ENCODE results near the gene POU3F3.

POU3F3 gene

GRCh38 chr2:104860451-104860790 is 6.5 kb downstream of the POU3F3 start:
- no peak overlapping the region for H3K27ac ChIP-seq (ENCODE audit: low read depth, low read length)
- H3K36me3 ChIP-seq (ENCODE audit: control insufficient read depth in 5 of 5, insufficient read depth in 5 of 5, low read length in 5 of 5), result no peaks in the 10 kb centered on the region
- no peak overlapping the region for H3K9ac ChIP-seq (ENCODE audit: low read length in 5 of 5)
- peaks cover 0 to 31% (median 21%) of the 10 kb centered on the region in 5 donors for H3K4me1 ChIP-seq (ENCODE audit: control insufficient read depth in 5 of 5, insufficient read depth in 5 of 5, low read length in 5 of 5)
- no peaks in the 10 kb centered on the region for H3K9me3 ChIP-seq (ENCODE audit: control insufficient read depth in 5 of 5, low read length in 5 of 5)
- peaks cover 60 to 78% (median 63%) of the 10 kb centered on the region in 5 donors for H3K27me3 ChIP-seq (ENCODE audit: control insufficient read depth in 5 of 5, insufficient read depth in 4 of 5, low read length in 5 of 5)
- H3K4me3 ChIP-seq (ENCODE audit: low read depth in 1 of 5, low read length in 5 of 5), result no peak overlapping the region

- no peaks in the 10 kb centered on the region for H3K9me3 ChIP-seq (ENCODE audit: control insufficient read depth in 5 of 5, low read length in 5 of 5)
- H3K4me1 ChIP-seq (ENCODE audit: control insufficient read depth in 5 of 5, insufficient read depth in 5 of 5, low read length in 5 of 5), result peaks cover 0 to 27% (median 19%) of the 10 kb centered on the region in 5 donors
- no peaks in the 10 kb centered on the region for H3K36me3 ChIP-seq (ENCODE audit: control insufficient read depth in 5 of 5, insufficient read depth in 5 of 5, low read length in 5 of 5)
- no peak overlapping the region for H3K9ac ChIP-seq (ENCODE audit: low read length in 5 of 5)
- peaks cover 67 to 86% (median 69%) of the 10 kb centered on the region in 5 donors for H3K27me3 ChIP-seq (ENCODE audit: control insufficient read depth in 5 of 5, insufficient read depth in 4 of 5, low read length in 5 of 5)
- H3K27ac ChIP-seq (ENCODE audit: low read depth, low read length), result no peak overlapping the region
- peak overlapping the region in 4 of 5 donors; percentile 12 to 47 (median 32) for H3K4me3 ChIP-seq (ENCODE audit: low read depth in 1 of 5, low read length in 5 of 5)
Measured at GRCh38 chr2:104861351-104862057, 7.6 kb downstream of the POU3F3 start.

GRCh38 chr2:104862058-104862941 is 8.4 kb downstream of the POU3F3 start:
- no peak overlapping the region for H3K9ac ChIP-seq (ENCODE audit: low read length in 5 of 5)
- H3K36me3 ChIP-seq (ENCODE audit: control insufficient read depth in 5 of 5, insufficient read depth in 5 of 5, low read length in 5 of 5), result no peaks in the 10 kb centered on the region
- H3K27me3 ChIP-seq (ENCODE audit: control insufficient read depth in 5 of 5, insufficient read depth in 4 of 5, low read length in 5 of 5), result peaks cover 70 to 88% (median 74%) of the 10 kb centered on the region in 5 donors
- H3K9me3 ChIP-seq (ENCODE audit: control insufficient read depth in 5 of 5, low read length in 5 of 5), result no peaks in the 10 kb centered on the region
- H3K4me3 ChIP-seq (ENCODE audit: low read depth in 1 of 5, low read length in 5 of 5), result peak overlapping the region in 4 of 5 donors; percentile 12 to 47 (median 32)
- H3K27ac ChIP-seq (ENCODE audit: low read depth, low read length), result no peak overlapping the region
- H3K4me1 ChIP-seq (ENCODE audit: control insufficient read depth in 5 of 5, insufficient read depth in 5 of 5, low read length in 5 of 5), result peaks cover 0 to 21% (median 13%) of the 10 kb centered on the region in 5 donors

- Histone ChIP-seq H3K4me3 (ENCODE audit: low read depth in 1 of 5, low read length in 5 of 5) (no peak overlapping the region), H3K9me3 (ENCODE audit: control insufficient read depth in 5 of 5, low read length in 5 of 5) (no peaks in the 10 kb centered on the region), H3K36me3 (ENCODE audit: control insufficient read depth in 5 of 5, insufficient read depth in 5 of 5, low read length in 5 of 5) (no peaks in the 10 kb centered on the region), H3K27me3 (ENCODE audit: control insufficient read depth in 5 of 5, insufficient read depth in 4 of 5, low read length in 5 of 5) (peaks cover 73 to 92% (median 78%) of the 10 kb centered on the region in 5 donors), H3K27ac (ENCODE audit: low read depth, low read length) (no peak overlapping the region), H3K4me1 (ENCODE audit: control insufficient read depth in 5 of 5, insufficient read depth in 5 of 5, low read length in 5 of 5) (peaks cover 0 to 23% (median 16%) of the 10 kb centered on the region in 5 donors), H3K9ac (ENCODE audit: low read length in 5 of 5) (no peak overlapping the region)
Measured at GRCh38 chr2:104863146-104863467, 9.2 kb downstream of the POU3F3 start.

GRCh38 chr2:104863468-104864279 is 9.8 kb downstream of the POU3F3 start:
- Histone ChIP-seq H3K27me3 (ENCODE audit: control insufficient read depth in 5 of 5, insufficient read depth in 4 of 5, low read length in 5 of 5) (peaks cover 77 to 95% (median 81%) of the 10 kb centered on the region in 5 donors), H3K4me3 (ENCODE audit: low read depth in 1 of 5, low read length in 5 of 5) (no peak overlapping the region), H3K9me3 (ENCODE audit: control insufficient read depth in 5 of 5, low read length in 5 of 5) (no peaks in the 10 kb centered on the region), H3K27ac (ENCODE audit: low read depth, low read length) (no peak overlapping the region), H3K4me1 (ENCODE audit: control insufficient read depth in 5 of 5, insufficient read depth in 5 of 5, low read length in 5 of 5) (peaks cover 0 to 23% (median 16%) of the 10 kb centered on the region in 5 donors), H3K9ac (ENCODE audit: low read length in 5 of 5) (no peak overlapping the region), H3K36me3 (ENCODE audit: control insufficient read depth in 5 of 5, insufficient read depth in 5 of 5, low read length in 5 of 5) (no peaks in the 10 kb centered on the region)

- no peak overlapping the region for H3K4me3 ChIP-seq (ENCODE audit: low read depth in 1 of 5, low read length in 5 of 5)
- peaks cover 71 to 95% (median 81%) of the 10 kb centered on the region in 5 donors for H3K27me3 ChIP-seq (ENCODE audit: control insufficient read depth in 5 of 5, insufficient read depth in 4 of 5, low read length in 5 of 5)
Measured at GRCh38 chr2:104864280-104865095, 10.6 kb downstream of the POU3F3 start.

GRCh38 chr2:104865096-104865470 is 11.2 kb downstream of the POU3F3 start:
- Histone ChIP-seq H3K4me3 (ENCODE audit: low read depth in 1 of 5, low read length in 5 of 5) (no peak overlapping the region), H3K9ac (ENCODE audit: low read length in 5 of 5) (no peak overlapping the region), H3K27ac (ENCODE audit: low read depth, low read length) (no peak overlapping the region), H3K36me3 (ENCODE audit: control insufficient read depth in 5 of 5, insufficient read depth in 5 of 5, low read length in 5 of 5) (no peaks in the 10 kb centered on the region), H3K9me3 (ENCODE audit: control insufficient read depth in 5 of 5, low read length in 5 of 5) (no peaks in the 10 kb centered on the region), H3K27me3 (ENCODE audit: control insufficient read depth in 5 of 5, insufficient read depth in 4 of 5, low read length in 5 of 5) (peaks cover 70 to 94% (median 82%) of the 10 kb centered on the region in 5 donors), H3K4me1 (ENCODE audit: control insufficient read depth in 5 of 5, insufficient read depth in 5 of 5, low read length in 5 of 5) (peaks cover 0 to 23% (median 16%) of the 10 kb centered on the region in 5 donors)

More at GRCh38 chr2:104864280-104865095, 10.6 kb downstream of the POU3F3 start:
- H3K9ac ChIP-seq (ENCODE audit: low read length in 5 of 5), result no peak overlapping the region
- H3K4me1 ChIP-seq (ENCODE audit: control insufficient read depth in 5 of 5, insufficient read depth in 5 of 5, low read length in 5 of 5), result peaks cover 0 to 23% (median 16%) of the 10 kb centered on the region in 5 donors
- no peaks in the 10 kb centered on the region for H3K36me3 ChIP-seq (ENCODE audit: control insufficient read depth in 5 of 5, insufficient read depth in 5 of 5, low read length in 5 of 5)
- H3K27ac ChIP-seq (ENCODE audit: low read depth, low read length), result no peak overlapping the region
- no peaks in the 10 kb centered on the region for H3K9me3 ChIP-seq (ENCODE audit: control insufficient read depth in 5 of 5, low read length in 5 of 5)

GRCh38 chr2:104866122-104866864 is 12.4 kb downstream of the POU3F3 start:
- Histone ChIP-seq H3K4me1 (ENCODE audit: control insufficient read depth in 5 of 5, insufficient read depth in 5 of 5, low read length in 5 of 5) (peaks cover 0 to 23% (median 16%) of the 10 kb centered on the region in 5 donors), H3K27me3 (ENCODE audit: control insufficient read depth in 5 of 5, insufficient read depth in 4 of 5, low read length in 5 of 5) (peaks cover 65 to 93% (median 86%) of the 10 kb centered on the region in 5 donors), H3K36me3 (ENCODE audit: control insufficient read depth in 5 of 5, insufficient read depth in 5 of 5, low read length in 5 of 5) (no peaks in the 10 kb centered on the region), H3K9me3 (ENCODE audit: control insufficient read depth in 5 of 5, low read length in 5 of 5) (no peaks in the 10 kb centered on the region), H3K27ac (ENCODE audit: low read depth, low read length) (no peak overlapping the region), H3K9ac (ENCODE audit: low read length in 5 of 5) (no peak overlapping the region), H3K4me3 (ENCODE audit: low read depth in 1 of 5, low read length in 5 of 5) (no peak overlapping the region)
